Brain pericyte (primary cell): ENCODE measurements around the gene PRKCSH.

Experiments
- DNase-seq: peaks from one replicate; pipeline ENCODE4 v3.0.0-alpha.2; 2012; ENCODE audit warnings: low read depth, low spot score

Gene PRKCSH

DNA sequence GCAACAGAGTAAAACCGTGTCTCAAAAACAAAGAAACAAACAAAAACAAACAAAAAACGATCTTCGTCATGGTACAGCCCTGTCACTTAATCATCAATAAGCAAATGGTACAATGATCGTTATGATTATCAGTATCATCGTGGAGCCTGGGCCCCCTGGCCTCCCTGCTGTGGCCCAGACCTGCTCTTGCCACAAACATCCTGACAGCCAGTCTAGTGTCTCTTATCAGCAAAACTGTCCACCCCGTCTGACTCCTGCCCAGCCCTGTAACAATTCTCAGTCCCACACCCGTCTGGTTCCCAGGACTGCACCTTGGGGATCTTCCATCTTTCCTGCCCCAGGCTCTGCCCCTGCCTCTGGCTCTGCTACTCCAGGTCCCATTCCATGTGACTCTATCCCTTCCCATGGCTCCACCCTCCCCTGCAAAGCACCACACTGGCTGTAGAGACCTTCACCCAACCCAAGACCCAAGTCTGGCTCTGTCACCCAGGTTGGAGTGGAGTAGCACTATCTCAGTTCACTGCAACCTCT, 64.5 kb downstream of the PRKCSH start:
- DNase-seq = no peak
